NT2/D1 (cell line): ENCODE data around the gene SDSL.

ENCODE experiments used
- SUZ12 ChIP-seq: IDR thresholded peaks from 2 replicates; pipeline ENCODE4 v1.6.1; 2011; ENCODE audit not compliant: insufficient read length, insufficient read depth; ENCODE audit errors: extremely low read depth
- YY1 ChIP-seq: IDR thresholded peaks from 2 replicates; pipeline ENCODE4 v1.6.1; 2011; ENCODE audit not compliant: insufficient read length, insufficient read depth
- ZNF274 ChIP-seq: IDR thresholded peaks from 2 replicates; pipeline ENCODE4 v1.6.1; 2011; ENCODE audit warnings: mild to moderate bottlenecking, low read depth, low read length

- TF ChIP-seq SUZ12 (no peak), ZNF274 (no peak), YY1 (no peak)
Observed at GRCh38 chr12:113436993-113437728, 15.0 kb downstream of the SDSL start.
